NT2/D1 (cell line): ENCODE data around the gene GLRX.

Experiments
- DNase-seq: peaks from one replicate; pipeline ENCODE4 v3.0.0-alpha.2; 2011; ENCODE audit warnings: low read depth, low spot score
- H3K27me3 ChIP-seq: 2 replicates; pipeline ENCODE4 v1.6.0; 2011; ENCODE audit warnings: mild to moderate bottlenecking; ENCODE audit not compliant: insufficient read length, insufficient read depth
- H3K36me3 ChIP-seq: 2 replicates; pipeline ENCODE4 v1.6.1; 2011; ENCODE audit warnings: mild to moderate bottlenecking, low read length, mixed read lengths; ENCODE audit not compliant: insufficient read depth, insufficient read length
- H3K4me1 ChIP-seq: 2 replicates; pipeline ENCODE4 v1.5.1; 2011; ENCODE audit not compliant: insufficient read depth, insufficient read length
- H3K4me3 ChIP-seq: 2 replicates; pipeline ENCODE4 v1.5.1; 2011; ENCODE audit warnings: low read depth; ENCODE audit not compliant: insufficient read length
- H3K9ac ChIP-seq: 2 replicates; pipeline ENCODE4 v1.6.0; 2011; ENCODE audit warnings: low read depth; ENCODE audit not compliant: insufficient read length
- H3K9me3 ChIP-seq: 2 replicates; pipeline ENCODE4 v1.5.1; 2011; ENCODE audit warnings: mild to moderate bottlenecking, low read length; ENCODE audit not compliant: insufficient read depth
- SUZ12 ChIP-seq: IDR thresholded peaks from 2 replicates; pipeline ENCODE4 v1.6.1; 2011; ENCODE audit not compliant: insufficient read length, insufficient read depth; ENCODE audit errors: extremely low read depth
- YY1 ChIP-seq: IDR thresholded peaks from 2 replicates; pipeline ENCODE4 v1.6.1; 2011; ENCODE audit not compliant: insufficient read length, insufficient read depth
- ZNF274 ChIP-seq: IDR thresholded peaks from 2 replicates; pipeline ENCODE4 v1.6.1; 2011; ENCODE audit warnings: mild to moderate bottlenecking, low read depth, low read length

Gene GLRX

DNA sequence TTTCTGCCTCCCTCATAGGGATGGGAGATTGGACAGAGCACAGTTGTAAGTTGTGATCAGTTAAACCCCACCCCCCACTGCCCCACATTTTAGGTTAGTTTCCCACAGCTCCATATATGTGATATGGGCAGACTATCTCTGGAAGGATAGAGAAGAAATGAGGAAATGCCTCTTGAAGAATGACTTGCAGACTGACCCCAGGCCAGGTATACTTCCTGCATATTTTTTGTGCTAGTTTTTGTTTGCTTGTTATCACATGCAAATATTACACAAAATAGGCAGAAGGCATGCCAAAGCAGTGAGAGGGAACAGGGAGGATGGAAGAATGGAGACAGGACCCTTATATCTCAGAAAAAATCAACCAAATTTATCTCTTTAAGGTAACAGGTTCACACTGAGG lies 10.1 kb upstream of the GLRX start:
- H3K9me3 ChIP-seq = no peaks in the 10 kb centered on the region
- H3K9ac ChIP-seq = no peak overlapping the region
- H3K36me3 ChIP-seq = no peaks in the 10 kb centered on the region
- no peaks in the 10 kb centered on the region for H3K27me3 ChIP-seq
- TF ChIP-seq YY1 = no peak
- no peak for TF ChIP-seq ZNF274
- no peak for TF ChIP-seq SUZ12
- no peak overlapping the region for H3K4me3 ChIP-seq
- no peak for DNase-seq
- H3K4me1 ChIP-seq = no peaks in the 10 kb centered on the region

DNA sequence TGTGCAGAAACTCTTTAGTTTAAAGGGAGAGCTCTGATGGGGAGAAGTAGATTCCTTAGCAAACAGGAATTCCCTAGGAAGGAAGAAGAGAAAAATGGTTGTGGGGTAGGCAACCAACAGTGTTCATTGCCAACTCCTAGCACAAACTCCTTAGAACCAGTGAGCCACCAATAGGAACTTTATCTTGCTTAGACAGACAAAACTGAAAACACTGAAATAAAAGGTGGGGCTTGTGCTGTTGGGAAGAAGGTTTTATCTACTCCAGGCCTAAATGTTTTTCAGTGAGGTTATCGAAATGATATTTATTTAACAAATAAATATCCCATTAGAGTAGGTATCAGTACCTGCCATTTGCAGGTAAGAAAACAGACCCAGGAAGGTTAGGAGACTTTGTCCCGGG lies 7.7 kb upstream of the GLRX start:
- no peak for DNase-seq

DNA sequence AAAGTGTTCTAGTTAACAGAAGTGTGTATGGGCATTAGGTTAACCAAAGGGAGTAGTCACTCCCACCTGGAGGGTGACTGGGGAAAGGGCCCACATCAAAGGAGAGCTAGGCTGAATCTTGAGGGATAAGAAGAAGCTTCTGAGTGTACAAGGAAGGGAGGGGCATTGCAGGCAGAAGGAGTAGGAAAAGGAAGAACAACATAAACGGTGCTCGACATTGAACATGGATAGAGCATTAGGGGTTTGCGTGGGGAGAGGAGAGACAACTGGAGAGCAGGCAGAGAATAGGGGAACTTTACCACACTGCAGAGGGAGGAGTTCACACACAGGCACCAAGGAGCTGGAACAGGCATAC lies 5.3 kb upstream of the GLRX start:
- no peak for TF ChIP-seq SUZ12
- no peak for TF ChIP-seq ZNF274
- TF ChIP-seq YY1 = no peak
- Histone ChIP-seq H3K9ac (no peak overlapping the region), H3K27me3 (no peaks in the 10 kb centered on the region), H3K4me3 (no peak overlapping the region), H3K36me3 (no peaks in the 10 kb centered on the region), H3K4me1 (no peaks in the 10 kb centered on the region), H3K9me3 (no peaks in the 10 kb centered on the region)
- no peak for DNase-seq

More for the DNA sequence above, 7.7 kb upstream of the GLRX start:
- Histone ChIP-seq H3K9ac (no peak overlapping the region), H3K27me3 (no peaks in the 10 kb centered on the region), H3K9me3 (no peaks in the 10 kb centered on the region), H3K36me3 (no peaks in the 10 kb centered on the region), H3K4me1 (no peaks in the 10 kb centered on the region), H3K4me3 (no peak overlapping the region)
- TF ChIP-seq YY1 = no peak
- TF ChIP-seq ZNF274 = no peak
- TF ChIP-seq SUZ12 = no peak

DNA sequence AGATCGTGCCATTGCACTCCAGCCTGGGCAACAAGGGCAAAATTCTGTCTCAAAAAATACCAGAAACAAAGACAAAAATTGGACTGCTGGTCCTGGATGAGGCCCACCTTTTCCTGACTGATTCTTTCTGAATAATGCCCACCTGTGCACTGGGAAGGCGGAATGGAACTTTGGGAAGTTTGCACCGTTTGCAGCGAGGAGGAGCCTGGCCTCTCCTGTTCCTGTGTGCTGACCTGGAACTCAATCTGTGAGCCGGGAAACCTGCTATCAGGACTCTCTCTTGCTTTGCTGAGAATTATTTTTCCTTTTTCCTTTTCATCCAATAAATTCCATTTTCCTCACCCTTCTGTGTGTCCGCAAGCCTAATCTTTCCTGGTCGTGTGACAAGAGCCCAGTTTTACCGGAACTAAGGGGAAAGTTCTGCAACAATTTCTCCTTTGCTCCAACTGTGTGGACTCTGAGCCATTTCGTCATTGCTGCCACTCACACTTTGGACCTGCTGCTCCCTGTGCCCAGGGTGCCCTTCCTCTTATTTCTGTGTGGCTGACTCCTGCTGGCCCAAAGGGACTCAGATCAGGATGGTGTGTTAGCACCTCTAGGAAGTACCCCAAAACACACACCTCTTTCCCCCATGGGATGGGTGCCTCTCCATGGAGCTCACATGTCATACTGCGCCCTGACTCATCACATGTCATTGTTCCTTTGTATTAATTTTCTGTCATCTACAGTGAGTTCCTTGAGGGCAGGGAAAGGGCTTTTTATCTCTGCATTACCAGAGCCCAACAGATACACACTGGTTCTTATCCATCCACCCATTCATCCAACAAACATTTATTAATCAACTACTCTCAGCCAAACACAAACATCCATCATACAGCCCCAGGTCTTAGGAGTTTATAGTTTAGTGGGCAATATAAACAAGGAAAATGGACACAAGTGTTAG lies 4.7 kb upstream of the GLRX start:
- Histone ChIP-seq H3K9ac (no peak overlapping the region), H3K36me3 (no peaks in the 10 kb centered on the region), H3K4me1 (no peaks in the 10 kb centered on the region), H3K27me3 (no peaks in the 10 kb centered on the region), H3K9me3 (no peaks in the 10 kb centered on the region), H3K4me3 (no peak overlapping the region)
- DNase-seq = no peak
- no peak for TF ChIP-seq ZNF274
- no peak for TF ChIP-seq YY1
- TF ChIP-seq SUZ12 = no peak

DNA sequence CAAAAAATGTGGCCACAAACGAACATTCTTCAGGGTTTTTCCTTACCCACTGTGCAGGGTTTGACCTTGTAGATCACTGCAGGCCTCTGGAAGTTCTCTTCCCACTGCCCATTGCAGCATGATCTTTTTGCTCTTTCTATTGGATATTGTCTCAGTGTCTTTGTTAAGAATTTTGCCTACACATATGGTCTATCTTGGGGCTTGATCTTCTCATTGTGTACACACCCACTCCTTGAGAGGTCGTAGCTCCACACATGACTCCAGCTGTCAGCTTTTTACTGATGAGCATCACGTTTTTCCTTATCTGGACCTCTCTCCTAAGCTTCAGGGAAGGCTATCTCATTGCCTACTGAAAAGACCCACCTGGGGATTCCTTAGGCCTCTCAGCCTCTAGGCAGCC lies 3.0 kb upstream of the GLRX start:
- H3K4me3 ChIP-seq = no peak overlapping the region
- DNase-seq = no peak
- TF ChIP-seq YY1 = no peak
- no peak for TF ChIP-seq SUZ12
- no peak overlapping the region for H3K9ac ChIP-seq
- peaks cover 2% of the 10 kb centered on the region for H3K4me1 ChIP-seq
- H3K9me3 ChIP-seq = no peaks in the 10 kb centered on the region
- no peaks in the 10 kb centered on the region for H3K36me3 ChIP-seq
- H3K27me3 ChIP-seq = no peaks in the 10 kb centered on the region

DNA sequence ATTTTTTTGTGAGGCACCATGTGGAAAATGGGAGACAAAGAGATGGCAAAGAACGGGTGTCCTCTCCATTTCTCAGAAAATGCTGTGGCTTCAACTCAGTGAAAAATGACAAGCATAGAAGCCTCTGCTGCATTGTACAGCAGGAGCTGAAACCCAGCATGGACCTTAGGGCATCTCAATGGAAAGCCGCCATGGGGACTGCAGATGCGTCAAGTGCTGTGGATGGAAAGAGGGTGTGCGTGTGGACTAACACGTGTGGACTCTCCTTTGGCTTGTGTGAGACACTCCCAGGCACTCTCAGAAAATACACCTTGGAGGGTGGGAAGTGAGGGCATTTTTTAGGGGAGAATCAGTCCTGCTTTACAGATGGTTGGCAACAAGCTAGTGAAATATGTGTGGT lies 2.2 kb upstream of the GLRX start:
- Histone ChIP-seq H3K9me3 (no peaks in the 10 kb centered on the region), H3K27me3 (no peaks in the 10 kb centered on the region), H3K9ac (no peak overlapping the region), H3K4me1 (peaks cover 2% of the 10 kb centered on the region), H3K36me3 (no peaks in the 10 kb centered on the region), H3K4me3 (no peak overlapping the region)
- TF ChIP-seq YY1 = no peak
- TF ChIP-seq SUZ12 = no peak
- TF ChIP-seq ZNF274 = no peak
- no peak for DNase-seq

DNA sequence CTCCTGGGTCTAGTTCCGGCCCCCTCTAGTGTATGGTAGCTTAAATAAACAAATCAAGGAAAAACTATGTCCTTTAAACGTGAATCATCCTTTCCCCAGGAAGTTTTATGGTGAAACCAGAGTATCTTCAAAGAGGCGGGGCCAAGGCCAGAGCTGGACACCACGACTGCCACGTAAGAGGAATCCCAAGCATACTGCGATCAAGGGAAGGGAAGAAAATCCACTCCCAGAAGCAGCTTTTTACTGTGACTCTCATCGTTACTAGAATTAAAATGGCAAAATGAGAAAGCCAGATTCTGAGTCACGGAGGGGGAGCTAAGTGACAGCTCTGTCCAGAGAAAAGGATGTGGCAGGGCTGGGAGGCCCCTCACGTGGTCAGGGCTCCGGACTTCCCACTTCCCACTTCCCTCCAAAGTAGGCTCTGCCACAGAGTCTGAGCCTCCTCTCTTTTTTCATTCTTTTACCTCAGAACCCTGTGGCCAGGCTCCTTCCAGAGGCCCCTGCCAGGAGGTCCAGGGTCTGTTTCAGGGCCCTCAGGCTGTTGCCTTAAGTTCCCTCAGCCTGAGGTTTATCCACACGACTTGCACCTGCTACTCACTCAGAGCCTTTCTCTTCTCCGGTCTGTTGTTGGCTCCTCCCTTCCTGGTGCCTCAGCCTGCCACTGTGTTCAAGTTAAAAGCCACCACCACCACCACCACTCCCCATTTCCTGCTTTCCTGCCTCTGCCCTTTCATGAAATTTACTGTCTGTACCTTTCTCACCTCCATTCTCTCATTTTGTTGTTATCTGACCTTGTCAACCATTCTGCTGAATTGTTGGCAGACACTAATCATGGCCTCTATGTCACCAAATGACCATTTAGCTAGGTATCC lies 1.4 kb upstream of the GLRX start:
- Histone ChIP-seq H3K9ac (no peak overlapping the region), H3K4me1 (peaks cover 2% of the 10 kb centered on the region), H3K4me3 (no peak overlapping the region), H3K9me3 (no peaks in the 10 kb centered on the region), H3K27me3 (no peaks in the 10 kb centered on the region), H3K36me3 (no peaks in the 10 kb centered on the region)
- DNase-seq = no peak
- TF ChIP-seq ZNF274 = no peak
- TF ChIP-seq YY1 = no peak
- no peak for TF ChIP-seq SUZ12
